ENCODE data around the gene TRIM28. TPM values are rescaled to one million over a fixed set of nuclear protein-coding genes. Genes with fewer than 3 reads are reported as not detected.
A peak's percentile ranks its signal among the peaks of the same experiment; 100 is the strongest.

TRIM28 gene
- total RNA-seq, 1 donor from 2014 or later: 687 TPM

DNA sequence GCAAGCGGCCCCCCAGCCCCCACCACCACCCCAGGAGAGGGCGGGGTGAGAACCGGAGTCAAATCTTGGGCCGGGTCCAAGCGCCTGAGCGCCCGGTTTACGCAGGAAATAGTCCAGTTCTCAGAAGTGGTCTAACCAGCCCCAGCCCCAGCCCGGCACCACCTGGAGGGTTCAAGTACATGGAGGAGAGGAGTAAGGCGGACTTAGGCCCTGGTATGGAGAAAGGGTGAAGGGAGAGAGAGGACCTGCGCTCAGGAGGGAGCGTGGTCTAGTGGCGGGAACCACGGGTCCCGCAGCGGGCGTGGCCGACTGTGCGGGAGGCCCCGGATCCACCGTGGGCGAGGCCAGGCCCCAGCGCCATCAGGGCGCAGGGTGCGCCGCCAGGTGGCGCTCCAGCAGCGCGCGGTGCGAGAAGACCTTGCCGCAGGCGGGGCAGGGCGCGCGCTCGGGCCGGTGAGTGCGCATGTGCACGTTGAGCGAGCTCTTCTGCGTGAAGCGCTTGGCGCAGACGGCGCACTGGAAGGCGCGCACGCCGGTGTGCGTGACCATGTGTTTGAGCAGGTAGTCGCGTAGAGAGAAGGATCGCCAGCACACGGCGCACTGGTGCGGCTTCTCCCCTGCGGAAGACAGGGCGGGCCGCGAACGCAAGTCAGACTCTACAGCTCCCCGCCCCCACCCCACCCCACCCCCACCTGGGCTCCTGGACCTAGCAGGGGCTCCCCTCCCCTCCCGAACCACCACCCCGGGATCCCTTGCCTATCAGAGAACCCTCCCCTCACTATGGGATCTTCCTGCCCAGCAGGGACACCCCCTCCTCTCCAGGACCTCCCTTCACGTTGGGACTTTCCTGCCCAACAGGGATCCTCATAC, 29.9 kb upstream of the TRIM28 start:
- Mint-ChIP-seq H3K27ac (peak overlapping the region; percentile 96), H3K27me3 (ENCODE audit: insufficient read depth) (peaks cover 3% of the 10 kb centered on the region)

DNA sequence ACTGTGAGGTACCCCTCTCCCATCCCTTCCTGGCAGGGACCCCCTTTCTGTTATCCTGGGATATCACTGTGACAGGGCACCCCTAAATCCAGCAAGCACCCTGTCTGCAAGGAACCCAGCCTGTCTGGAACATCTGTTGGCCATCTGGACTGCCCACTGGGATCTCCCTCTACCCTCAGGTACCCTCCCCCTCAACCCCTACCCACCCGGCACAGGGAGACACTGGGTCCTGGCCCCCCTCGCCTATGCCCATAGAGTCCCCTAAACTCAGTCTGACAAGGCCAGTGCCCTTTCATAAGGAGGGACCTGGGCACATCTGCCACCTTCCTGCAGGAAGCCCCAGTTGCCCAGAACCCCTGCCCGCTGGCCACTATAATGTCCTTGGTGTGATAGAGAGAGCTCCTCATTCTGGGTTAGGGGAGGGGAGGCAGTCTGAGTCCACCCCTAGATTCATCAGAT, 29.3 kb upstream of the TRIM28 start:
- H3K27ac Mint-ChIP-seq: peak overlapping the region; percentile 89
- H3K36me3 Mint-ChIP-seq (ENCODE audit: low read depth): peaks cover 23% of the 10 kb centered on the region
- no peak for DNase-seq (ENCODE audit: low spot score)
- H3K27me3 Mint-ChIP-seq (ENCODE audit: insufficient read depth): peaks cover 3% of the 10 kb centered on the region
- peak overlapping the region; percentile 91 for H3K4me3 Mint-ChIP-seq
- no peaks in the 10 kb centered on the region for H3K9me3 Mint-ChIP-seq
- peaks cover 24% of the 10 kb centered on the region for H3K4me1 Mint-ChIP-seq (ENCODE audit: low read depth)
- intact Hi-C loops (cut with micrococcal nuclease): loop anchor here (1.0 kb wide), 7 partner anchors 15 to 187 kb away; partner anchors contain the start of genes TRIM28 and ZNF446

More for the DNA sequence above, 29.9 kb upstream of the TRIM28 start:
- intact Hi-C loops (cut with micrococcal nuclease): loop anchor here (1.0 kb wide), 7 partner anchors 15 to 187 kb away; partner anchors contain the start of genes TRIM28 and ZNF446
- peaks cover 19% of the 10 kb centered on the region for H3K36me3 Mint-ChIP-seq (ENCODE audit: low read depth)
- H3K4me1 Mint-ChIP-seq (ENCODE audit: low read depth): peaks cover 20% of the 10 kb centered on the region
- peak overlapping the region; percentile 91 for H3K4me3 Mint-ChIP-seq
- no peaks in the 10 kb centered on the region for H3K9me3 Mint-ChIP-seq
- DNase-seq (ENCODE audit: low spot score): peak; percentile 96

DNA sequence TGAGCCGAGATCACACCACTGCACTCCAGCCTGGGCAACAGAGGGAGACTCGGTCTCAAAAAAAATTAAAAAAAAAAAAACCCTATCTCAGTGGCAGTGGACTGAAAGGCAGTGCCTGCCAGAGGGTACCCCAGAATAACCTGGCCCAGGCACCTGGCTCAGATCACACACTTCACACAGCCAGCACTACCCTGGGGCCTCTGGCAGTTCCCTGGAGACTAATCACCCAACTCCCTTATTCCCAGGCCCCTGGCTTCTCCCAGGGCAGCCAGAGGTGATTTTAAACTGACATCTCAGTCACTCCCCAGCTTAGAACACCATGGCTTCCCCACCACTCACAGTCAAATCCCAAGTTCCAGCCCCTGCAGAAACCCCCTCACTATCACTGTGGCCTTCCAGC, 28.6 kb upstream of the TRIM28 start:
- no peak for DNase-seq (ENCODE audit: low spot score)
- H3K27me3 Mint-ChIP-seq (ENCODE audit: insufficient read depth): peaks cover 3% of the 10 kb centered on the region
- H3K4me3 Mint-ChIP-seq: peak overlapping the region; percentile 91
- intact Hi-C loops (cut with micrococcal nuclease): no loop called here
- peaks cover 30% of the 10 kb centered on the region for H3K4me1 Mint-ChIP-seq (ENCODE audit: low read depth)
- H3K27ac Mint-ChIP-seq: peak overlapping the region; percentile 93
- H3K9me3 Mint-ChIP-seq: no peaks in the 10 kb centered on the region
- peaks cover 24% of the 10 kb centered on the region for H3K36me3 Mint-ChIP-seq (ENCODE audit: low read depth)

DNA sequence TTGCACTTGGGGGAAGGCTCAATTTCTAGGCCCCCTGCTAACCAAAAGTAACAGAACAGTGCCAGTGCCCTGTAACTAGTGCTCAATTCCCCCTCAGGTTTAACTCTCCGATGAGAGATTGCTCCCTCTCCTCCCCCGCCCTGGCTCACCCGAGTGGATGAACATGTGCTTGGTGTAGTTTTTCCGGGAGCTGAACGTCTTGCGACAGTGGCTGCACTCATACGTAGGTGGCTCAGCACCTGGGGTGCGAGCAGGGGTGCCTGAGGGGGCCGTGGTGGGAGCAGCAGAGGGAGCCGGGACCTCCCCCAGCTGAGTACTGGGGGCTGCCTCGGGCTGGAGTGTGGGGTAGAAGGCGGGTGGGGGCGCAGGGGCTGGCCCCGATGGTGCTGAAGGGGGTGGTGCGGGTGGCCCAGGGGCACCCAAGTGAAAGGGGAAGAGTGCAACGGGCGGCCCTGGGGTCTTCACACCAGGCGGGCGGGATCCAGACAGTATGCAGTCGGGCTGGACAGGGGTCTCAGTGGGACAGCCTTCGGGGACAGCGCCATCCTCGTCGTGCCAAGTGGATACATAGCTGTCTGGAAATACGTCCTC, 27.5 kb upstream of the TRIM28 start:
- Mint-ChIP-seq H3K9me3 (no peaks in the 10 kb centered on the region), H3K4me1 (ENCODE audit: low read depth) (peaks cover 34% of the 10 kb centered on the region), H3K36me3 (ENCODE audit: low read depth) (peaks cover 26% of the 10 kb centered on the region), H3K4me3 (peak overlapping the region; percentile 76), H3K27me3 (ENCODE audit: insufficient read depth) (peaks cover 3% of the 10 kb centered on the region), H3K27ac (peak overlapping the region; percentile 93)
- DNase-seq (ENCODE audit: low spot score): no peak
- intact Hi-C loops (cut with micrococcal nuclease): no loop called here

DNA sequence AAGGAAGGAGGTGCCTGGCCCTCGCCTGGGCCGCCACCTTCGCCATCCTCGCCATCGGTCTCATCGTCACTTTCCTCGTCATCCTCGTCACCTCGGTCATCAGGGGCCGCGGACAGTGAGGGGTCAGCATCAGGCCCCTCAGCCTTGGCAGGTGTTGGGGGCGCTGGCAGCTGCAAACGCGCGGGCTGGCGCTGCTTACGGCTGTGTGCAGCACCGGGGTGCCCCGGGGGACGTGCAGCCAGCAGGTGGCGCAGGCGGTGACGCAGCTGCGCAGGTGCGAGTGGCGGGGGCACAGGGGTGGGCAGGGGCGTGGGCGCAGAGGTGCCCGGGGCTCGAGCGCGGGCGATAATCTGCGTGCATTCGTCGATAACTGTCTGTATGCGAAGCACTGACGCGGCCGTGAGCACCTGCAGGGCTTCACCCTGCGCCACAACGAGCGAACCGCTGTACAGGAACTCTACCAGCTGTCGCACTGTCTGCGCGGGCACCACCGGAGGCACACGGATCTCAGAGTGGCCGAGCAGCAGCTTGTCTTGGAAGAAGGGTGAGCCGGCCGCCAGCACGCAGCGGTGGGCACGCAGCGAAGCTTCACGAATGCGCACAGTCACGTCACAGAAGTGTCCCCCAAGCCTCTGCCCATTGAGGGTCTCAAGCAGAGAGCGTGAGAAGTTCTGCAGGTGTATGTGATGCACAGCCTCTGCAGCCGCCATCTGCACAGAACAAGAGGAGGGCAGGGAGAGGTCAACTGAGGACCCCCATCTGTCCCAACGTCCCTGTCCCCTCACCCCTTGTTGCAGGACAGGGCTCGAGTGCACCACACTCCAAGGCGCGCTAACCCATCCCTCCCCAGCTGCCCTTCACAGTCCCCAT, 26.7 kb upstream of the TRIM28 start:
- Mint-ChIP-seq H3K9me3 (no peaks in the 10 kb centered on the region), H3K36me3 (ENCODE audit: low read depth) (peaks cover 26% of the 10 kb centered on the region), H3K4me3 (peak overlapping the region; percentile 22), H3K27ac (no peak overlapping the region), H3K4me1 (ENCODE audit: low read depth) (peaks cover 34% of the 10 kb centered on the region), H3K27me3 (ENCODE audit: insufficient read depth) (peaks cover 3% of the 10 kb centered on the region)
- intact Hi-C loops (cut with micrococcal nuclease): no loop called here
- DNase-seq (ENCODE audit: low spot score): no peak

DNA sequence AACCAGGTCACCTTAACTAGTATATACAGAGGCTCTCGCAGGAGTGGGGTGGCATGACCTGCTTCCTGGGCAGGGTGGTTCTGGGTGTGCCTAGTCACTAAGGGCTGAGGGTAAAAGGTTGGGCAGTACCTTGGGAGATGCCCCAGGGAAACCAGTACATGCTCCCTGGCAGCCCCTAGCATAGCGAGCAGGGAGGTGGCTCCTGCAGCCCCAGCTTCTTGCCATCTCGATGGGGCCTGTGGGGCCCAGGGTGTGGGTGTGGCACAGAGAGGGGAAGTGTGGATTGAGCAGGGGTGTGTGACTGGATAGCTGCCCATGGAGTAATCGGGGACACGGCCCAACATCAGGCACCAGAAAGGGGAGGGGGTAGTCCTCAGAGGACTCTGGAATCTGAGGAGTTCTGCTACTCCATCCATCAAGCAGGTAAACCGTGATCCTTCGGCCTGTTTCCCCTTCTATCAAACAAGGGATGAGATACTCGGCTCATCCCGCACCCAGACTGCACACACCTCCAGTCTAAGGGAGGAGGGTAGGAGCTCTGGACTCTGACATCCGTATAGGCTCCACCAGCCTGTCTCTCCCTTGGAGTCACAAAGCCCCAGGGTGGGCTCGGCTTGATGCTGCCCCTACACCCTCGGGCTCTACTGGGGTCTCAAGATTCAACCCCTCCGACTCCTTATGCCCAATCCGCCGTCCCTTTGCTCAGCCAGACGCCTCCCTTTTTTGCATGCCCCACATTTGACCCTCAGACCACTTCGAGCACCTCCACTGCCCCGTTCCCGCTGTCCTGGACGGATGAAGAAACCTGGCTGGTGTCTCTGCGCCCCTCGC, 25.4 kb upstream of the TRIM28 start:
- peaks cover 26% of the 10 kb centered on the region for H3K36me3 Mint-ChIP-seq (ENCODE audit: low read depth)
- no peaks in the 10 kb centered on the region for H3K9me3 Mint-ChIP-seq
- peak overlapping the region; percentile 99 for H3K27ac Mint-ChIP-seq
- intact Hi-C loops (cut with micrococcal nuclease): loop anchor here (1.0 to 2.0 kb wide), 13 partner anchors 19 to 300 kb away; partner anchors contain the start of genes ERVK3-1, MZF1, TRIM28 and UBE2M
- H3K4me3 Mint-ChIP-seq: peak overlapping the region; percentile 99
- no peak for DNase-seq (ENCODE audit: low spot score)
- peaks cover 3% of the 10 kb centered on the region for H3K27me3 Mint-ChIP-seq (ENCODE audit: insufficient read depth)
- peaks cover 34% of the 10 kb centered on the region for H3K4me1 Mint-ChIP-seq (ENCODE audit: low read depth)

DNA sequence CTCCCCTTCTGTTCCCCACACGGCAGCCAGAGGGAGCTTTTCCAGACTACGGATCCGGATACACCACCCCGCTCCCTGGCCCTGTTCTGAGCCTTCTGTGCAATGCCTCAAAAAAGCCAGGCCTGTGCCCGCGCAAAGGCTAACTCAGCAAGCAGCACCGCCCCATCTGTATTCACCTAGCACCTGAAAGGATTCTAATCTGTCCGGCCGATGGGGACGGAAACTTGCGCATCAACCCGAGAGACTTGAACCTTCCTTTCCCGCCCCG, 24.8 kb upstream of the TRIM28 start:
- H3K27ac Mint-ChIP-seq: peak overlapping the region; percentile 99
- peak; percentile 42 for DNase-seq (ENCODE audit: low spot score)
- H3K9me3 Mint-ChIP-seq: no peaks in the 10 kb centered on the region
- H3K4me1 Mint-ChIP-seq (ENCODE audit: low read depth): peaks cover 34% of the 10 kb centered on the region
- intact Hi-C loops (cut with micrococcal nuclease): loop anchor here (1.0 to 2.0 kb wide), 13 partner anchors 20 to 300 kb away; partner anchors contain the start of genes ERVK3-1, MZF1, TRIM28 and UBE2M
- peak overlapping the region; percentile 99 for H3K4me3 Mint-ChIP-seq
- H3K27me3 Mint-ChIP-seq (ENCODE audit: insufficient read depth): peaks cover 3% of the 10 kb centered on the region
- peaks cover 25% of the 10 kb centered on the region for H3K36me3 Mint-ChIP-seq (ENCODE audit: low read depth)

DNA sequence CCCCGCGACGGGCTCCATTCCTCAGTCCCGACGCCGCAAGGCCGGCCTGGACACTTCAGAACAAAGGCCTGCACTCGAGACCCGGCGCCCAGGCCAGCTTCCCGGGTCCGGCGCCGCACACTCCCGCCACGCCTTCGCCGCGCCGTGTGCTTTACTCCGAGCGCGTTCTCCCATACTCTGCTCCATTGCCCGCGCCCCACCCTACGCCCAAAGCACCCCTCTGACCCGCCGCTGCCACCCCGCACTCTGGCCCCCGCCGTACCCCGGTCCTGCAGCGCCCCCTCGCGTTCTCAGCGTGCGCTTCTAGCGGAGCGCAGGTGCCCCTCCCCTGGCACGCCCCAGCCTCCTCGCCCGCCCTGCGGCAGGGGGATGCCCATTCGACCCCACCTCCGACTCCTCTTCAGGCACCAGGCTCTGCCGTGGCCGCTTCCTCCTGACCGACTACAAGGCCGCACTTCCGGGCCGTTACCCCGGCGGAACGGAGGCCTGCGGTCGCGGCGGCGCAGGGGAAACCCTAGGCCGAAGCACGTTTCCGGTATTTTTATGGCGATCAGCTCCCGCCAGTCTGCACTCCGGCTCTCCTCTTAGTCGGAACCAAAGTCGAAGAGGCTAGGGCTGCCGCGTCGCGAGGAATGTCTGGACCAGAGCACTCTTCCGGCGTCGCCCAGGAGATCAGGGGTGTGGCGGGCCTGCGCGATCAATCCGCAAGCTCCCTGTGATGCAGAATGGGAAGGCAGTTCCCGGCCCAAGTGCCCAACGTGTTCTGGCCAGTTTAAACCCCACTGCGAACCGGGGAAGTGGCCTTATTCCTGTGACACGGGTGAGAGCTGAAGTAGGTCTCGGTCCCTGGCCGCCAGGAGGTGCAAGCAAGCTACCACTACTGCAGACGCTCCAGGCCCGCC, 24.3 kb upstream of the TRIM28 start, which contains the start of gene ZBTB45:
Gene ZBTB45, minus strand, starts transcription at position 456 of the 902 bp plus-strand sequence. CDS start 2,137 bp downstream, outside the sequence.
- H3K4me1 Mint-ChIP-seq (ENCODE audit: low read depth): peaks cover 34% of the 10 kb centered on the region
- DNase-seq (ENCODE audit: low spot score): peak; percentile 91
- H3K4me3 Mint-ChIP-seq: peak within 1 kb of the TSS; percentile 99
- H3K9me3 Mint-ChIP-seq: no peaks in the 10 kb centered on the region
- H3K27ac Mint-ChIP-seq: peak within 1 kb of the TSS; percentile 99
- peaks cover 24% of the 10 kb centered on the region for H3K36me3 Mint-ChIP-seq (ENCODE audit: low read depth)
- peaks cover 3% of the 10 kb centered on the region for H3K27me3 Mint-ChIP-seq (ENCODE audit: insufficient read depth)
- intact Hi-C loops (cut with micrococcal nuclease): loop anchor here (1.0 to 2.0 kb wide), 14 partner anchors 19 to 301 kb away; partner anchors contain the start of genes ERVK3-1, MZF1, TRIM28 and UBE2M

DNA sequence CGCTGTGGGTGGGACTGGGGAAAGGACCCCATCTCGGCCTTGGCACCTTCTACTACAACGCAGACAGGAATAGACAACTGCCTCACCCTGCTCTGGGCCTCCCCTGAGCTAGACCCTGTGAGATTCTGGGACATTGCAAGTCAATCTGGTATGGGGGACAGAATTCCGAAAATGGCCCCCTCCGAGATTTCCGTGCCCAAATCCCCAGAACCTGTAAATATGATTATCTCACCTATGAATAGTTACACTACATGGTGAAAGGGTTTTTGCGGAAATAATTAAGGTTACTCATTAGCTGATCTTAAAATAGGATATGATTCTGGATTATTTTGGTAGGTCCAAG, 23.6 kb upstream of the TRIM28 start:
- Mint-ChIP-seq H3K36me3 (ENCODE audit: low read depth) (peaks cover 21% of the 10 kb centered on the region), H3K27me3 (ENCODE audit: insufficient read depth) (peaks cover 3% of the 10 kb centered on the region), H3K4me1 (ENCODE audit: low read depth) (peaks cover 33% of the 10 kb centered on the region), H3K9me3 (no peaks in the 10 kb centered on the region), H3K27ac (peak overlapping the region; percentile 99), H3K4me3 (peak overlapping the region; percentile 99)
- DNase-seq (ENCODE audit: low spot score): no peak
- intact Hi-C loops (cut with micrococcal nuclease): loop anchor here (1.0 kb wide), 1 partner anchor 18 kb away; no protein-coding TSS in a partner anchor

DNA sequence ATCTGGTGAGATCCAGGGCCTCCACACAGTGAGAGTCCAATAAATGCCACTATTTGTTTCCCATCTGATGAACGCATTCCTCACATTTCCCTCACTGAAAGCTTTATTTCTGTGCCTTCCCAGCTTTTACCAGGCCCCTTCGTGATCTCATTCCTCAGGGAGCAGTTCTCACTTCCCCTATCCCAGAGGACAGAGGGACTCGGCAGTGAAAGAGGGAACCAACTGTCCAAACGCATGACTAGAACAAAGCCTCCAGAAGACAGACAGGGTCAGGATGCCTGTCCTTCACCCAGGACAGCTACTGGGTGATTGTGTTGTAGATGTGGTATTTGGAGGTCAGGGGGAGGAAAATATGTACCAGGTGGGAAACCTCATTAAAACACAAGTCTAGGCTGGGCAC, 22.2 kb upstream of the TRIM28 start:
- Mint-ChIP-seq H3K27me3 (ENCODE audit: insufficient read depth) (peaks cover 3% of the 10 kb centered on the region), H3K9me3 (no peaks in the 10 kb centered on the region), H3K4me3 (peak overlapping the region; percentile 48), H3K27ac (peak overlapping the region; percentile 4), H3K36me3 (ENCODE audit: low read depth) (peaks cover 10% of the 10 kb centered on the region), H3K4me1 (ENCODE audit: low read depth) (peaks cover 26% of the 10 kb centered on the region)
- intact Hi-C loops (cut with micrococcal nuclease): no loop called here
- no peak for DNase-seq (ENCODE audit: low spot score)

DNA sequence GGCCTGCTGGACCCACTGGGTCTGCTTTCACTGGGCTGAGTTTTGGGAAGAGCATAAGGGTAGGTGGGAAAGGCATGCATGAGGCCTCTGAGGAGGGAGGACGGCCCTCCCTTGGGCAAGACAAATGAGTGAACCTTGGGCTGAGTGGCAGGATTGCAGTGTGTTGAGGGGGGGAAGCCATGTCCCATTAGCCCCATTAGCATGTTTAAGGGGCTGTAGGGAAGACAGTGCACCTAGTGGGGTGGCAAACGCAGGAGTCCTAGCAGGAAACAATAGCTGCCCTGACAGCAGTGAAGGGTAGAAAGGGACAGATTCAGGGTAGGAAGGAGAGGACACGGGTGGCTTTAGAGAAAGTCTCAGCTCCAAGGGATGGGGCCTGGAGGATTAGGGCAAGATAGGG, 21.2 kb upstream of the TRIM28 start:
- Mint-ChIP-seq H3K9me3 (no peaks in the 10 kb centered on the region), H3K36me3 (ENCODE audit: low read depth) (peaks cover 10% of the 10 kb centered on the region), H3K27me3 (ENCODE audit: insufficient read depth) (peaks cover 4% of the 10 kb centered on the region), H3K27ac (no peak overlapping the region), H3K4me1 (ENCODE audit: low read depth) (peaks cover 26% of the 10 kb centered on the region), H3K4me3 (no peak overlapping the region)
- intact Hi-C loops (cut with micrococcal nuclease): no loop called here
- DNase-seq (ENCODE audit: low spot score): no peak
